Uterus (tissue), 2 donors: ENCODE measurements around the gene RGS6.

ENCODE experiments used
- POLR2A ChIP-seq, 2 donors: fragments of 450-650 bp; IDR thresholded peaks; one replicate each; pipeline ENCODE4 v1.6.1; 2016; ENCODE audit warnings: antibody characterized with exemption in 2 of 2, mild to moderate bottlenecking in 1 of 2, moderate library complexity in 1 of 2
- TF ChIP-seq, protein P1 (sequence below), 4 experiments: fragments of 200-600 bp in 2 of 4; fragments of 450-650 bp in 2 of 4; sonication (generic) in 2 of 4; IDR thresholded peaks; one replicate each; pipeline ENCODE4 v1.5.1; 2016 to 2019; ENCODE audit warnings: antibody characterized with exemption in 4 of 4, mild to moderate bottlenecking in 2 of 4, moderate library complexity in 1 of 4

GRCh38 chr14:72099566-72099965, 167.3 kb downstream of the RGS6 start:
- TF ChIP-seq, protein P1, sequence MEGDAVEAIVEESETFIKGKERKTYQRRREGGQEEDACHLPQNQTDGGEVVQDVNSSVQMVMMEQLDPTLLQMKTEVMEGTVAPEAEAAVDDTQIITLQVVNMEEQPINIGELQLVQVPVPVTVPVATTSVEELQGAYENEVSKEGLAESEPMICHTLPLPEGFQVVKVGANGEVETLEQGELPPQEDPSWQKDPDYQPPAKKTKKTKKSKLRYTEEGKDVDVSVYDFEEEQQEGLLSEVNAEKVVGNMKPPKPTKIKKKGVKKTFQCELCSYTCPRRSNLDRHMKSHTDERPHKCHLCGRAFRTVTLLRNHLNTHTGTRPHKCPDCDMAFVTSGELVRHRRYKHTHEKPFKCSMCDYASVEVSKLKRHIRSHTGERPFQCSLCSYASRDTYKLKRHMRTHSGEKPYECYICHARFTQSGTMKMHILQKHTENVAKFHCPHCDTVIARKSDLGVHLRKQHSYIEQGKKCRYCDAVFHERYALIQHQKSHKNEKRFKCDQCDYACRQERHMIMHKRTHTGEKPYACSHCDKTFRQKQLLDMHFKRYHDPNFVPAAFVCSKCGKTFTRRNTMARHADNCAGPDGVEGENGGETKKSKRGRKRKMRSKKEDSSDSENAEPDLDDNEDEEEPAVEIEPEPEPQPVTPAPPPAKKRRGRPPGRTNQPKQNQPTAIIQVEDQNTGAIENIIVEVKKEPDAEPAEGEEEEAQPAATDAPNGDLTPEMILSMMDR (IDR thresholded peaks at IDR 0.05) = no peak
- TF ChIP-seq POLR2A (IDR thresholded peaks at IDR 0.05) = no peak
